Body of pancreas (tissue), 4 donors: ENCODE measurements around the gene ESF1.

ENCODE experiments used
- POLR2A ChIP-seq, 3 donors: fragments of 450-650 bp; IDR thresholded peaks; one replicate each; pipeline ENCODE4 v1.6.1; 2016; ENCODE audit warnings: antibody characterized with exemption in 3 of 3, mild to moderate bottlenecking in 2 of 3
- TF ChIP-seq, protein P1 (sequence below), 7 experiments: fragments of 450-650 bp in 4 of 7; fragments of 200-600 bp in 3 of 7; sonication (generic) in 3 of 7; IDR thresholded peaks; one replicate each; pipeline ENCODE4 v1.5.1; 2016 to 2019; ENCODE audit warnings: antibody characterized with exemption in 7 of 7

DNA sequence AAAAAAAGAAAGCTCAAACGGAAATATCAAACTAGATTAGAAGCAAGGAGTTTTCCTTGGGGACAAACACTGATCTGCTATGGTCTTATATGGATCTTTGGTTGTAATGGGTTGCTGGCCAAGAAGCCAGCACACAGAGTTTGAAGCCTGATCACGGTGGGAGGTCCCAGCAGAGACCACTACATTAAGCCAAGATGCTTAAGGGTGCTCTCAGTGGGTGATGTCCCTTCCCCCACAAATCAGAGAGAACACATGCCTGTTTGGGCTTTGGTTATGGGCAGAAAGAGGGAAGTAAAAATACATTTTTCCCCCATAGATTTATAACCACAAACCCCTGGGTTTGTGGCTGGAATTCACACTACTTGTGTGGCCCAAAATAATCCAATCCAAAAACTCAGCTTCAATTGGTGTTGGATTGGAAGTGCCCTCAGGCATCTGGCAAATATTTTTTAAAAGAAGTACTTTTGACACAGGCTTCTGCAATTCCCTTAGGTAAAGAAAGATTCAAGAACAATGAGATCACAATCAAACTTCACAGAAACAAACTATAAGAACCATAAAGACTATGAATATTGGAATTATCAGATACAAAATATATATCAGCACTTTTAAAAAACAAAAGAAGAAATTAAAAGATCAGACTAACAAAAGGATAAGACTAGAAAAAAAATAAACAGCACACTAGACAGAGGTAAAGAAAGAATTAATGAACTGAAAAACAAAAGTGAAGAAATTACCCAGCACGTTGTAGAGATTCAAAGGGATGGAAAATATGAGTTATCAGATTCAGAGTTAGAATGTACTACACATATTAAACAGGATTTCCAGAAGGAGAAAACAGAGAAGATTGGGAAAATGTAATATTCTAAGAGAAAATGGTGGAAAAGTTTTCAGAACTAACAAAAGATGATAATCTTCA is 44.7 kb downstream of the ESF1 start:
- TF ChIP-seq, protein P1, sequence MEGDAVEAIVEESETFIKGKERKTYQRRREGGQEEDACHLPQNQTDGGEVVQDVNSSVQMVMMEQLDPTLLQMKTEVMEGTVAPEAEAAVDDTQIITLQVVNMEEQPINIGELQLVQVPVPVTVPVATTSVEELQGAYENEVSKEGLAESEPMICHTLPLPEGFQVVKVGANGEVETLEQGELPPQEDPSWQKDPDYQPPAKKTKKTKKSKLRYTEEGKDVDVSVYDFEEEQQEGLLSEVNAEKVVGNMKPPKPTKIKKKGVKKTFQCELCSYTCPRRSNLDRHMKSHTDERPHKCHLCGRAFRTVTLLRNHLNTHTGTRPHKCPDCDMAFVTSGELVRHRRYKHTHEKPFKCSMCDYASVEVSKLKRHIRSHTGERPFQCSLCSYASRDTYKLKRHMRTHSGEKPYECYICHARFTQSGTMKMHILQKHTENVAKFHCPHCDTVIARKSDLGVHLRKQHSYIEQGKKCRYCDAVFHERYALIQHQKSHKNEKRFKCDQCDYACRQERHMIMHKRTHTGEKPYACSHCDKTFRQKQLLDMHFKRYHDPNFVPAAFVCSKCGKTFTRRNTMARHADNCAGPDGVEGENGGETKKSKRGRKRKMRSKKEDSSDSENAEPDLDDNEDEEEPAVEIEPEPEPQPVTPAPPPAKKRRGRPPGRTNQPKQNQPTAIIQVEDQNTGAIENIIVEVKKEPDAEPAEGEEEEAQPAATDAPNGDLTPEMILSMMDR (IDR thresholded peaks at IDR 0.05) = no peak
- TF ChIP-seq POLR2A (IDR thresholded peaks at IDR 0.05) = no peak
